ENCODE results near the gene PCNX2. TPM values are rescaled to one million over a fixed set of nuclear protein-coding genes. Genes with fewer than 3 reads are reported as not detected.

Gene PCNX2
- polyA plus RNA-seq, 3 donors: 1.6 to 2.1 (median 1.8) TPM

DNA sequence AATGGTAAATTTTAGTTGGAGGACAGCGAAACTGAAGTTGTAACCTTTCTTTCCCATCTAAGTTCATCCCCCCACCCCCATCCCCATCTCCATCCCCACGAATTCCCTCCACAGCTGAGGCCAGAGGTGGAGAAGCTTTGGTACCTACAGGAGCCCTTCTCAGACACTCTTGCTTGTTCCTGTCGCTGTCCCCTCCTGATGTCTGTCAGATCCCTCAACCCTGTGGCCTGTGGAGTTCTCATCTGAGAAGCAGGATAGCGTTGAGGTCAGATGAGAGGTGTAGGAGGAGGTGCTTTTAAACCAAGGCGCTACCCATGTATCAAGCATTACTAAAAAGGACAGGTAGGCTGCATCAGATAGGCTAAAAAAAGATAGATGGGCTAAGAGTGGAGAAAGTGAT is 344.3 kb downstream of the PCNX2 start:
- 20 to 23% (median 21%) methylated on average over 5 of the region's 5 CpGs for WGBS, 3 donors
- no peak overlapping the region for H3K27ac ChIP-seq (ENCODE audit: low read depth, low read length)

DNA sequence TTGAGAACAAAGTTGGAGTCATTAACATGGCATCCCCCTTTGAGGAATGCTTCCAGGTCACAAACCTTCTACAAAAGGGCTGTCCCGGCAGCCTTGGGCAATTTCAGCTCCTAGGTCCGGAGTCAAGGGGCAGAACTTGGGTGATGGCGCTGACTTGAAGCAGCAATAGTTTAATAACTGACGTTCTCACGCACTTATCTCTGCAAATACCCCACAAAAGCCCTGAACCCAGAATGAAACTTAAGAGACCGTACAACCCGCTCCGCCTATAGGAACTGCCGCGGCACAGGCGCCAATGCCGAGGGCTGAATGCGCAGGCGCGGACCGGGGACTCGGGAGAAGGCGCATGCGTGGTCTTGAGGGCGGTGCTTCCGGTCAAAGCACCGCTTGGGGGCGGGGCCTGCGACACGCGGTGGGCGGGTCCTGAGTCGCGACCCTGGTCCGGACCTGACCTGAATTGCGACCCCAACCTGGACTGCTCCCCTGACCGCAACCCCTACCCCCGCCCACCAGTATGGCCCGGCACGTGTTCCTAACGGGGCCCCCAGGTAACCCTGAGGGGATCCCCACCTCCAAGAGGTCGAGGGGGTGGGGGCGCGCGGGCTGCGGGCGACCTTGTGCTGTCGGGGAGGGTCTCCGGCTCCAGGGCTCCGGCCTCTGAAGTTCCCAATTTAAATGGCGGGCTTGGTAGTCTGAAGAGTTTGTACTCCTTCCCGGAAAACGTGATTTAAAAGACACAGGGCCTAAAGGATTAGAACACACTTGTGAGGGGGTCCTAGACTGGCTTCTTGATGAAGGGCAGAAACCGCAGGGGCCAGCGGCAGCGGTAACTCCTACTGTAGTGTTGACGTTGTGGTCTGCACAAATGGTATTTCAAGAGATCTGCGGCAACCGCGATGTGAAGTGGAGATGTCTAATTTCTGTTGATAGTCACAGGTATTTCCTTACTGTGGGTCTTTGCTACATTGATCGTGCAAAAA is 345.0 kb downstream of the PCNX2 start, which contains the start of gene NTPCR:
TSS of gene NTPCR (plus strand) at position 415 of the 980 bp plus-strand sequence. CDS start at position 515, 100 bp downstream.
- no peak within 1 kb of the TSS for H3K27ac ChIP-seq (ENCODE audit: low read depth, low read length)
- 0 to 1% (median 0%) methylated on average over 55 to 56 of the region's 56 CpGs for WGBS, 3 donors

GRCh38 chr1:232949636-232950196 is 345.8 kb downstream of the PCNX2 start:
- H3K27ac ChIP-seq (ENCODE audit: low read depth, low read length): no peak overlapping the region
- 79 to 91% (median 90%) methylated on average over 5 of the region's 5 CpGs for WGBS, 3 donors

GRCh38 chr1:232944347-232944746 is 351.2 kb downstream of the PCNX2 start:
- no peak overlapping the region for H3K27ac ChIP-seq (ENCODE audit: low read depth, low read length)
- WGBS, 3 donors: 61 to 70% (median 64%) methylated on average over 5 of the region's 5 CpGs

GRCh38 chr1:232943679-232944252 is 351.8 kb downstream of the PCNX2 start:
- no peak overlapping the region for H3K27ac ChIP-seq (ENCODE audit: low read depth, low read length)
- WGBS, 3 donors: 47 to 64% (median 50%) methylated on average over 9 of the region's 9 CpGs

DNA sequence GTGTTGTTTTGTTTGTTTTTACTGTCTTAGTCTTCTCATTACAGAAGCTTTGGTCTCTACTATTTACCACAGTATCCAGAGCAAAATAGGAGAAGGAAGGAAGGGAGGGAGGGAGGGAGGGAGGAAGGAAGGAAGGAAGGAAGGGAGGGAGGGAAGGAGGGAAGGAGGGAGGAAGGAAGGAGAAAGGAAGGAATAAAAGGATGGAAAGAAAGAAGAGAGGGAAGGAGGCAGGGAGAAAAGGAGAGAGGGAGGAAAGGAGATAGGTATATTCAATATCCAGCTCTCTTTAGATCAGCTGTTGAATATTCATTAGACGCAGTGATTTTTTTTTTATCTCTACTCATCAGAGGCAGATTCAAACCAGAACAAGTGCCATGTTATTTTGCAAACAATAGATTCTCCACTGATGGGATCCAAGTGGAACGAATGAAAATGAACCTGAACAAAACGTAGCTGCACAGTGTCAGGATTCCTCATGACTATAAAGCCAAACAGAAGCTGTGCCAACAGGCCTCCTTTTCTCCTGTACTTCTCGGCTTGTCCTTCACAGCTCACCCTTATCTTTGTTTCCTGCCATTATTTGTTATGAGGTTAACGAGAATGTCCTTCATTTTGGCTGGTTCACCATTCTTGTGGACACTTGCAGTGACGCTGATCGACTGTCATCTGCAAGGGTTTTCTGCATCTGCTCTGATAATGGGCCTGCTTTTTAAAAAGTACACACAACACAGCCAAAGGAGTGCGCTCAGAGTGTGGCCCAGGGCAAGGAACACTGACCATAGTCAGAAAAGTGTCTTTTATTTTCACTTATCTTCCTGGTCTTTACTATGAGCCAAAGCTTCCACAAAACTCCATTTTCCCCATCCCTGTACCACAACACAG is 352.9 kb downstream of the PCNX2 start:
- no peak overlapping the region for H3K27ac ChIP-seq (ENCODE audit: low read depth, low read length)
- 56 to 81% (median 80%) methylated on average over 8 of the region's 8 CpGs for WGBS, 3 donors

DNA sequence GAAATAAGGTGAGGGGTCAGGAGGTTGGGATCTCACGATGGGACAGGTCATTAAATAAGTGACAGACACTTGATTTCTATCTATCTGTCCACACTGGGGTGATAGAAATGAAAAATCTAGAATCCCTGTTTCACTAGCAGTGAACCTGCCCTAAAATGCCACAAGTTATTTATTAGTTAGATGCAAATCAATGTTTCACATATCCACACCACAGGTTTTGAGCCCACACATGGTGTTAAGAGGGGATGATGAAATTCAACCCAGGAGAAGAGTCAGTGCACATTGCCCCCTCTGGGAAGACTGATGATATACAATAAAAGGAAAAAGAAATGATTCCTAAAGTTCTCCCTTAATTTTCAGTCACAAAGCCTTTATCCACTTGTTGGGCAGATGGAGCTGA is 355.3 kb downstream of the PCNX2 start:
- WGBS, 3 donors: 62 to 68% (median 65%) methylated on average over 1 of the region's 1 CpG
- no peak overlapping the region for H3K27ac ChIP-seq (ENCODE audit: low read depth, low read length)

DNA sequence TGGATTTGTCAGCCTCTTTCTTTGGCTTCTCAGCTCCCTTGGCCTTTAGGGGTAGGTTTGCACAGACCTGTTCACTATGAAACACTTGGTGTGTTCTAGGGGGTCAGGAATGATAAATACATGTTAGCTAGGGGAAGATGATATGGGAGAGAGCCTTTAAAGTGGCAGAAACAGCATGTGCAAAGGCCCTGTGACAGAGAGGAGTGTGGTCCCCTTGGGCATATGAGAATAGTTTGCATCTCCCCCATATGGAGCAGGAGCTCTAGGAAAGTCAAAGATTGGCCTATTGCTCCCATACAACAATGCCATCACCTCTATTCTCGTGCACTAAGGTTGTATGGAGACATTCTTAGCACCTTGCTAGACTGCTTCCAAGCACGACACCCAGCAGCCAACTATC is 355.8 kb downstream of the PCNX2 start:
- 88 to 92% (median 90%) methylated on average over 2 of the region's 2 CpGs for WGBS, 3 donors
- H3K27ac ChIP-seq (ENCODE audit: low read depth, low read length): no peak overlapping the region

GRCh38 chr1:232938926-232939325 is 356.6 kb downstream of the PCNX2 start:
- 95 to 98% (median 96%) methylated on average over 11 of the region's 11 CpGs for WGBS, 3 donors
- no peak overlapping the region for H3K27ac ChIP-seq (ENCODE audit: low read depth, low read length)

DNA sequence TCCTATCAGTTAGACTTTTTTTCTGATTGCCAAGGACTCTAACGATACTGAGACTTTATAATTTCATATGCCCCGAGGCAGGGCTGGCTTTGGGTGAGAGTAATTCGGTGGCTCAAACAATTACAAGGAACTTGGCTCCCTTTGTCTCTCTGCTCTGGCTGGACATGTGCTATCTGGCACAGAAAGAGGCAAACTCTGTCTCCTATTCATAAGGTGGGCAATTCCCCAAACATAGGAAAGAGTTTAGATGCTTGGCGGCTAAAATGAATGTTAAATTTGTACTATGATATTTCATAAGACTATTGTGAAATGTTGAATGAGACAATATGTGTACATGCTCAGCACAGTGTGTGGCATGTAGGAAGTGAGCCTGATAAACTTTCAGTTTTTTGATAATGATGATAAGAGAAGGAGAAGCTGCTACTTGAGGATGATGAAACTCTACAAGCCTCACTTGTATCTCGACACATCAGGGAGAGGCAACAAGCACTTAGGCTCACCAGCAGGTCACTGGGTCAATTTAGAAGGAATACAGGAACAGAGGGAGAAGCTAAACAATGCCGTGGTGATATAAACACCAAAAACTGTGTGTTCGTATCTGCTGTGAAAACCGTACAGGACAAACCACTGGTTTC is 357.7 kb downstream of the PCNX2 start:
- H3K27ac ChIP-seq (ENCODE audit: low read depth, low read length): no peak overlapping the region
- 38 to 72% (median 41%) methylated on average over 8 of the region's 8 CpGs for WGBS, 3 donors

DNA sequence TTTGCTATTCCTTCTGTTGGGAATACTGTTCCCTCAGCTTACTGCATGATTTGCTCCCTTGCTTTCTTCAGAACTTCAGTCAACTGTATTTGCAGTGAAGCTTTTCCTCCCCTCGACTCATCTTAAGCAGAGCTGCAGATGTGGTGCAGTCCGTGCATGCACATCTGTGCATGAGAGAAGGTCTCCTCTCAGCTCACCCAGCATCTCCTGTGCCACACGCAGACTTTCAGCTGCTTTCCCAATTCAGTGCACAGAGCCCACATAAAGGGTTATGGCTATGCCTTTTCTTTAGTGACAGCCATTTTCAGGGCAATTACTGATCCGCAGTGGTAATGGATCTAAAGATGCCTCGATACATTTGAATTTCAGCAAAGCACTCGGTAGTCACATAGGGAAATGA is 358.6 kb downstream of the PCNX2 start:
- 91 to 92% (median 92%) methylated on average over 6 of the region's 6 CpGs for WGBS, 3 donors
- no peak overlapping the region for H3K27ac ChIP-seq (ENCODE audit: low read depth, low read length)

Other genes starting within 250 kb of the PCNX2 start
- gene MAP3K21, start 32.0 kb upstream of the PCNX2 start, polyA plus RNA-seq: 1 to 10 TPM in 1 of 3 donors, under 1 TPM in 2; 0.22 to 8.3 (median 0.85) TPM